ENCODE results near the gene NTPCR. TPM values are rescaled to one million over a fixed set of nuclear protein-coding genes. Genes with fewer than 3 reads are reported as not detected.
"Not testable (repeated sequence)": the region's sequence is repeated elsewhere in the genome, so short reads cannot be mapped to it uniquely, and the experiment has no call there.

The NTPCR gene
- polyA plus RNA-seq, 1 donor = 45.9 TPM

GRCh38 chr1:232924874-232925273 is 25.5 kb upstream of the NTPCR start:
- H3K4me3 ChIP-seq (ENCODE audit: low read length) = no peak overlapping the region
- DNase-seq = no peak
- H3K27ac ChIP-seq (ENCODE audit: low read length) = no peak overlapping the region
- H3K27me3 ChIP-seq (ENCODE audit: control insufficient read depth, insufficient read depth, low read length) = no peaks in the 10 kb centered on the region
- H3K4me1 ChIP-seq (ENCODE audit: control insufficient read depth, insufficient read depth, low read length) = no peaks in the 10 kb centered on the region
- H3K36me3 ChIP-seq (ENCODE audit: control insufficient read depth, insufficient read depth, low read length) = no peaks in the 10 kb centered on the region
- 80% methylated on average over 1 of the region's 3 CpGs for WGBS (ENCODE audit: insufficient coverage, low lambda C conversion rate)
- no peaks in the 10 kb centered on the region for H3K9me3 ChIP-seq (ENCODE audit: control insufficient read depth, low read depth, low read length)

DNA sequence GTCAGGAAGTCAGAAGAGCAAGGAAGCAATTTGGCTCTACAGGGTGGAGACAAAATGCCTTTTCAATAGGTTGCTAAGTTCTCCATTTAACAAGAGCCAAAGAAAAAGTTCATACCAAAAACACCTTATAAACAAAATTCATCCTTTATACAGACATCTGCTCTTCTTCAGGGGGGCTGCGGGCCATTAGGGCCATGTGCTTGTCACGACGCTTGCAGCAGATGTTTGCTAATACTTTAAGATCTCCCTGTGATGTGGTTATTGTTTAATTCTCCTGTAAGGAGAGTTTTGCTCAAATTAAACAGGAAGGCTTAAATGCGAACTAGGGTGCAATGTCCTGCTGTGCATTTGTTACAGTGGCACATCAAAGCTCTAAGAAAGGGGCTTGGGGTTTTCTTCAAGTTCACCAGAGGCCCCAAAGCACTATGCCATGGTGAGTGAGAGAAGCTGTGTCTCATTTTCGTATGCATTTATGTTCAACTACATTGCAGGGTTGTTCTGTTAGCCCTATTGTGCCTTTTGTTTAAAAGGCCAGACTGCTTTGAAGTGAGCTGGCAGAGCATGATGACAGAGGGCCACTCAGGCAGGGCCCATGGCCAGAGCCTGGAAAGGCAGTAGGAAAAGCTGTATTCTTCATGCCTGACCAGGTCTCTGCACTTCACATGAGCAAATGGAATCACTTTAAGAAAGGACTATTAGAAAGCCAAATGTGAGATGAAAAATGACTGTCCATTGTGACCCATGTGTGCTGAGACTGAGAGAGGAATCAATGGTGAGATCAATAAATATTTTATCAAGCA is 24.8 kb upstream of the NTPCR start:
- H3K36me3 ChIP-seq (ENCODE audit: control insufficient read depth, insufficient read depth, low read length) = no peaks in the 10 kb centered on the region
- H3K27ac ChIP-seq (ENCODE audit: low read length) = no peak overlapping the region
- H3K9me3 ChIP-seq (ENCODE audit: control insufficient read depth, low read depth, low read length) = no peaks in the 10 kb centered on the region
- H3K4me1 ChIP-seq (ENCODE audit: control insufficient read depth, insufficient read depth, low read length) = no peaks in the 10 kb centered on the region
- no peak for DNase-seq
- no peaks in the 10 kb centered on the region for H3K27me3 ChIP-seq (ENCODE audit: control insufficient read depth, insufficient read depth, low read length)
- no CpG with 5 or more reads among the region's 5 CpGs for WGBS (ENCODE audit: insufficient coverage, low lambda C conversion rate)
- H3K4me3 ChIP-seq (ENCODE audit: low read length) = no peak overlapping the region

DNA sequence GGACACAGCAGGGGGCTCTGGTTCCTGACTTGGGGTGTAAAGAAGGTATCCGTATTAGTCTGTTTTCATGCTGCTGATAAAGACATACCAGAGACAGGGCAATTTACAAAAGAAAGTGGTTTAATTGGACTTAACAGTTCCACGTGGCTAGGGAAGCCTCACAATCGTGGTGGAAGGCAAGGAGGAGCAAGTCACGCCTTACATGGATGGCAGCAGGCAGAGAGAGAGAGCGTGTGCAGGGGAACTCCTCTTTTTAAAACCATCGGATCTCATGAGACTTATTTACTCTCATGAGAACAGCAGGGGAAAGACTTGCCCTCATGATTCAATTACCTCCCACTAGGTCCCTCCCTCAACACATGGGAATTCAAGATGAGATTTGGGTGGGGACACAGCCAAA is 23.2 kb upstream of the NTPCR start:
- not testable (repeated sequence) for H3K4me3 ChIP-seq (ENCODE audit: low read length); H3K4me1 ChIP-seq (ENCODE audit: control insufficient read depth, insufficient read depth, low read length); H3K36me3 ChIP-seq (ENCODE audit: control insufficient read depth, insufficient read depth, low read length); H3K27ac ChIP-seq (ENCODE audit: low read length); DNase-seq; H3K9me3 ChIP-seq (ENCODE audit: control insufficient read depth, low read depth, low read length); H3K27me3 ChIP-seq (ENCODE audit: control insufficient read depth, insufficient read depth, low read length)
- no CpG with 5 or more reads among the region's 6 CpGs for WGBS (ENCODE audit: insufficient coverage, low lambda C conversion rate)

GRCh38 chr1:232927830-232928505 is 22.4 kb upstream of the NTPCR start:
- no peak for DNase-seq
- Histone ChIP-seq H3K4me3 (ENCODE audit: low read length) (no peak overlapping the region), H3K27ac (ENCODE audit: low read length) (no peak overlapping the region), H3K4me1 (ENCODE audit: control insufficient read depth, insufficient read depth, low read length) (no peaks in the 10 kb centered on the region), H3K36me3 (ENCODE audit: control insufficient read depth, insufficient read depth, low read length) (no peaks in the 10 kb centered on the region), H3K27me3 (ENCODE audit: control insufficient read depth, insufficient read depth, low read length) (no peaks in the 10 kb centered on the region), H3K9me3 (ENCODE audit: control insufficient read depth, low read depth, low read length) (no peaks in the 10 kb centered on the region)
- 100% methylated on average over 1 of the region's 4 CpGs for WGBS (ENCODE audit: insufficient coverage, low lambda C conversion rate)

- no CpG with 5 or more reads among the region's 3 CpGs for WGBS (ENCODE audit: insufficient coverage, low lambda C conversion rate)
- no peak for DNase-seq
- no peaks in the 10 kb centered on the region for H3K27me3 ChIP-seq (ENCODE audit: control insufficient read depth, insufficient read depth, low read length)
- H3K4me1 ChIP-seq (ENCODE audit: control insufficient read depth, insufficient read depth, low read length) = no peaks in the 10 kb centered on the region
- H3K27ac ChIP-seq (ENCODE audit: low read length) = no peak overlapping the region
- no peaks in the 10 kb centered on the region for H3K9me3 ChIP-seq (ENCODE audit: control insufficient read depth, low read depth, low read length)
- no peak overlapping the region for H3K4me3 ChIP-seq (ENCODE audit: low read length)
- no peaks in the 10 kb centered on the region for H3K36me3 ChIP-seq (ENCODE audit: control insufficient read depth, insufficient read depth, low read length)
Measured at GRCh38 chr1:232932486-232933425, 17.7 kb upstream of the NTPCR start.

GRCh38 chr1:232936941-232937340 is 13.5 kb upstream of the NTPCR start:
- no peaks in the 10 kb centered on the region for H3K9me3 ChIP-seq (ENCODE audit: control insufficient read depth, low read depth, low read length)
- no peak overlapping the region for H3K27ac ChIP-seq (ENCODE audit: low read length)
- H3K27me3 ChIP-seq (ENCODE audit: control insufficient read depth, insufficient read depth, low read length) = no peaks in the 10 kb centered on the region
- H3K4me3 ChIP-seq (ENCODE audit: low read length) = no peak overlapping the region
- WGBS (ENCODE audit: insufficient coverage, low lambda C conversion rate) = no CpG with 5 or more reads among the region's 6 CpGs
- no peaks in the 10 kb centered on the region for H3K4me1 ChIP-seq (ENCODE audit: control insufficient read depth, insufficient read depth, low read length)
- DNase-seq = no peak
- no peaks in the 10 kb centered on the region for H3K36me3 ChIP-seq (ENCODE audit: control insufficient read depth, insufficient read depth, low read length)

DNA sequence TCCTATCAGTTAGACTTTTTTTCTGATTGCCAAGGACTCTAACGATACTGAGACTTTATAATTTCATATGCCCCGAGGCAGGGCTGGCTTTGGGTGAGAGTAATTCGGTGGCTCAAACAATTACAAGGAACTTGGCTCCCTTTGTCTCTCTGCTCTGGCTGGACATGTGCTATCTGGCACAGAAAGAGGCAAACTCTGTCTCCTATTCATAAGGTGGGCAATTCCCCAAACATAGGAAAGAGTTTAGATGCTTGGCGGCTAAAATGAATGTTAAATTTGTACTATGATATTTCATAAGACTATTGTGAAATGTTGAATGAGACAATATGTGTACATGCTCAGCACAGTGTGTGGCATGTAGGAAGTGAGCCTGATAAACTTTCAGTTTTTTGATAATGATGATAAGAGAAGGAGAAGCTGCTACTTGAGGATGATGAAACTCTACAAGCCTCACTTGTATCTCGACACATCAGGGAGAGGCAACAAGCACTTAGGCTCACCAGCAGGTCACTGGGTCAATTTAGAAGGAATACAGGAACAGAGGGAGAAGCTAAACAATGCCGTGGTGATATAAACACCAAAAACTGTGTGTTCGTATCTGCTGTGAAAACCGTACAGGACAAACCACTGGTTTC is 12.6 kb upstream of the NTPCR start:
- Histone ChIP-seq H3K27me3 (ENCODE audit: control insufficient read depth, insufficient read depth, low read length) (no peaks in the 10 kb centered on the region), H3K27ac (ENCODE audit: low read length) (no peak overlapping the region), H3K4me1 (ENCODE audit: control insufficient read depth, insufficient read depth, low read length) (no peaks in the 10 kb centered on the region), H3K36me3 (ENCODE audit: control insufficient read depth, insufficient read depth, low read length) (no peaks in the 10 kb centered on the region), H3K4me3 (ENCODE audit: low read length) (no peak overlapping the region), H3K9me3 (ENCODE audit: control insufficient read depth, low read depth, low read length) (no peaks in the 10 kb centered on the region)
- no peak for DNase-seq
- 68% methylated on average over 3 of the region's 8 CpGs for WGBS (ENCODE audit: insufficient coverage, low lambda C conversion rate)

- no peak for DNase-seq
- no CpG with 5 or more reads among the region's 11 CpGs for WGBS (ENCODE audit: insufficient coverage, low lambda C conversion rate)
- Histone ChIP-seq H3K9me3 (ENCODE audit: control insufficient read depth, low read depth, low read length) (no peaks in the 10 kb centered on the region), H3K4me1 (ENCODE audit: control insufficient read depth, insufficient read depth, low read length) (no peaks in the 10 kb centered on the region), H3K27ac (ENCODE audit: low read length) (no peak overlapping the region), H3K36me3 (ENCODE audit: control insufficient read depth, insufficient read depth, low read length) (no peaks in the 10 kb centered on the region), H3K4me3 (ENCODE audit: low read length) (no peak overlapping the region), H3K27me3 (ENCODE audit: control insufficient read depth, insufficient read depth, low read length) (no peaks in the 10 kb centered on the region)
Measured at GRCh38 chr1:232938926-232939325, 11.5 kb upstream of the NTPCR start.

- H3K9me3 ChIP-seq (ENCODE audit: control insufficient read depth, low read depth, low read length) = no peaks in the 10 kb centered on the region
- H3K4me1 ChIP-seq (ENCODE audit: control insufficient read depth, insufficient read depth, low read length) = no peaks in the 10 kb centered on the region
- no peak for DNase-seq
- no peak overlapping the region for H3K27ac ChIP-seq (ENCODE audit: low read length)
- H3K27me3 ChIP-seq (ENCODE audit: control insufficient read depth, insufficient read depth, low read length) = no peaks in the 10 kb centered on the region
- no peak overlapping the region for H3K4me3 ChIP-seq (ENCODE audit: low read length)
- no CpG with 5 or more reads among the region's 2 CpGs for WGBS (ENCODE audit: insufficient coverage, low lambda C conversion rate)
- H3K36me3 ChIP-seq (ENCODE audit: control insufficient read depth, insufficient read depth, low read length) = no peaks in the 10 kb centered on the region
Measured at GRCh38 chr1:232939748-232940147, 10.7 kb upstream of the NTPCR start.

- no peak for DNase-seq
- WGBS (ENCODE audit: insufficient coverage, low lambda C conversion rate) = no CpG with 5 or more reads among the region's 1 CpG
- Histone ChIP-seq H3K4me3 (ENCODE audit: low read length) (no peak overlapping the region), H3K27me3 (ENCODE audit: control insufficient read depth, insufficient read depth, low read length) (no peaks in the 10 kb centered on the region), H3K27ac (ENCODE audit: low read length) (no peak overlapping the region), H3K4me1 (ENCODE audit: control insufficient read depth, insufficient read depth, low read length) (no peaks in the 10 kb centered on the region), H3K9me3 (ENCODE audit: control insufficient read depth, low read depth, low read length) (no peaks in the 10 kb centered on the region), H3K36me3 (ENCODE audit: control insufficient read depth, insufficient read depth, low read length) (no peaks in the 10 kb centered on the region)
Measured at GRCh38 chr1:232940262-232940661, 10.1 kb upstream of the NTPCR start.

Measured in large intestine (tissue), 3 donors.